ENCODE data around the gene NUDC. TPM values are rescaled to one million over a fixed set of nuclear protein-coding genes. Genes with fewer than 3 reads are reported as not detected.

NUDC gene
- polyA plus RNA-seq, 1 of the 3 experiments (the other 2 are of a cell fraction): 153 TPM

DNA sequence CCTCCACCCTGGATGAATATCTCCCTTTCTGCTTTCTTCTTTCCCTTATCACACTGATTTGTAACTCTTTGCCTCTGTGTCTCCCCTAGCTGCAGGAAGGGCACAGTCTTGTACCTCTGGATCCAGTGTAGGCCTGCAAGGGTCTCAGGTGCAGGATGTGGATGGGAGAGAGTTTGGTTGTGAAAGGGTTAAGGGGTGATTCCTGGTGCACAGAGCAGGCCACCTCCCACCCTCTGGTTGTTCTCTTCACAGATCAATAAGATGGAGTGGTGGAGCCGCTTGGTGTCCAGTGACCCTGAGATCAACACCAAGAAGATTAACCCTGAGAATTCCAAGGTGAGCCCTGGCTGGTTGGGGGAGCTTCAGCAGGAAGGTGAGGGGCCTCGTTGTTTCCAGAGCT lies 23.6 kb downstream of the NUDC start:
- ChIA-PET POLR2A (no interaction called here), CTCF (interaction anchor here (0.6 kb wide), 1 partner anchor 1163 kb away, joined by 3 read pairs; no protein-coding TSS in a partner anchor)
- peaks cover 8% of the 10 kb centered on the region for H3F3A ChIP-seq (replicated peaks; ENCODE audit: insufficient read depth)
- no peak overlapping the region for H3K4me2 ChIP-seq
- no peak overlapping the region for H3K27ac ChIP-seq (ENCODE audit: low read depth in 2 of 2, low read length in 1 of 2)
- WGBS (ENCODE audit: low lambda C conversion rate): 91% methylated on average over 2 of the region's 2 CpGs
- H4K20me1 ChIP-seq (ENCODE audit: insufficient read depth): 0 out of 2 replicates have a peak, but pooled peaks cover 4% of the 10 kb centered on the region
- H3K4me1 ChIP-seq (ENCODE audit: control insufficient read depth in 1 of 2, insufficient read depth in 2 of 2, low read depth in 1 of 2, low read length in 1 of 2): peaks cover 0 to 3% of the 10 kb centered on the region in 2 experiments; a peak in 1 of 4 replicates
- H2AFZ ChIP-seq (ENCODE audit: low read depth): no peak overlapping the region
- no peak overlapping the region for H3K4me3 ChIP-seq (ENCODE audit: low read depth in 2 of 2, low read length in 1 of 2)
- DNase-seq: no peak
- peaks cover 26 to 28% of the 10 kb centered on the region in 2 experiments for H3K36me3 ChIP-seq (replicated peaks in 1 of 2; ENCODE audit: control insufficient read depth in 1 of 2, insufficient read depth in 2 of 2, low read length in 1 of 2)
- no peaks in the 10 kb centered on the region for H3K9me2 ChIP-seq
- H3K79me2 ChIP-seq (ENCODE audit: insufficient read depth): peaks cover 12% of the 10 kb centered on the region; the same call in 1 of the 2 replicates
- TF ChIP-seq, protein P1, sequence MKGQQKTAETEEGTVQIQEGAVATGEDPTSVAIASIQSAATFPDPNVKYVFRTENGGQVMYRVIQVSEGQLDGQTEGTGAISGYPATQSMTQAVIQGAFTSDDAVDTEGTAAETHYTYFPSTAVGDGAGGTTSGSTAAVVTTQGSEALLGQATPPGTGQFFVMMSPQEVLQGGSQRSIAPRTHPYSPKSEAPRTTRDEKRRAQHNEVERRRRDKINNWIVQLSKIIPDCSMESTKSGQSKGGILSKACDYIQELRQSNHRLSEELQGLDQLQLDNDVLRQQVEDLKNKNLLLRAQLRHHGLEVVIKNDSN (IDR thresholded peaks at IDR 0.05; ENCODE audit: borderline replicate concordance, low read depth): no peak
- TF ChIP-seq NFIC (IDR thresholded peaks at IDR 0.05; ENCODE audit: borderline replicate concordance) (no peak), YY1 (IDR thresholded peaks at IDR 0.05; ENCODE audit: low read depth) (no peak), FOXM1 (IDR thresholded peaks at IDR 0.05; ENCODE audit: low read depth) (no peak), GATA2 (CRISPR knock-in tag; IDR thresholded peaks at IDR 0.05) (no peak), ELF1 (IDR thresholded peaks at IDR 0.05) (no peak), RXRA (IDR thresholded peaks at IDR 0.05; ENCODE audit: borderline replicate concordance, low read depth) (no peak), REST (IDR thresholded peaks at IDR 0.05; ENCODE audit: low read depth, low read length) (no peak), RAD21 (IDR thresholded peaks at IDR 0.05; ENCODE audit: low read length) (no peak), MEF2A (IDR thresholded peaks at IDR 0.05; ENCODE audit: borderline replicate concordance, low read depth) (no peak), GABPA (IDR thresholded peaks at IDR 0.05; ENCODE audit: low read depth) (no peak), POLR2AphosphoS5 (IDR thresholded peaks at IDR 0.05; ENCODE audit: low read depth, low read length) (no peak), SIN3A (IDR thresholded peaks at IDR 0.05; ENCODE audit: borderline replicate concordance, low read depth, low read length) (no peak), FOXJ3 (CRISPR knock-in tag; IDR thresholded peaks at IDR 0.05) (no peak), TAF1 (IDR thresholded peaks at IDR 0.05; ENCODE audit: borderline replicate concordance, low read depth, low read length) (no peak), CHD2 (IDR thresholded peaks at IDR 0.05; ENCODE audit: low read length, partially characterized antibody) (no peak), ZBTB33 (IDR thresholded peaks at IDR 0.05; ENCODE audit: borderline replicate concordance, low read depth) (no peak), EP300 (IDR thresholded peaks at IDR 0.05; ENCODE audit: borderline replicate concordance in 1 of 2, low read depth in 1 of 2, low read length in 1 of 2) (no peak)
- H3K9me3 ChIP-seq: no peaks in the 10 kb centered on the region
- H3K27me3 ChIP-seq (ENCODE audit: insufficient read depth): no peaks in the 10 kb centered on the region
- no peak overlapping the region for H3K9ac ChIP-seq

Measured in SK-N-SH (cell line).